BLaER1 (cell line): ENCODE measurements around the gene PCDHB11.
A peak's percentile ranks its signal among the peaks of the same experiment; 100 is the strongest.
"Not testable (repeated sequence)": the region's sequence is repeated elsewhere in the genome, so short reads cannot be mapped to it uniquely, and the experiment has no call there.

Experiments
- H3K27ac ChIP-seq: shearing (Covaris generic); formaldehyde crosslinking; 2 replicates; pipeline ENCODE4 v1.8.1; 2022
- H3K27me3 ChIP-seq: shearing (Covaris generic); formaldehyde crosslinking; 2 replicates; pipeline ENCODE4 v1.8.1; 2022
- H3K36me3 ChIP-seq: shearing (Covaris generic); formaldehyde crosslinking; 2 replicates; pipeline ENCODE4 v1.8.1; 2022
- H3K4me1 ChIP-seq: shearing (Covaris generic); formaldehyde crosslinking; 2 replicates; pipeline ENCODE4 v1.8.1; 2022
- H3K4me2 ChIP-seq: shearing (Covaris generic); formaldehyde crosslinking; 2 replicates; pipeline ENCODE4 v1.8.1; 2022
- H3K4me3 ChIP-seq: shearing (Covaris generic); formaldehyde crosslinking; 2 replicates; pipeline ENCODE4 v1.8.1; 2022
- H3K9ac ChIP-seq: shearing (Covaris generic); formaldehyde crosslinking; 2 replicates; pipeline ENCODE4 v1.8.1; 2022
- H3K9me3 ChIP-seq: shearing (Covaris generic); formaldehyde crosslinking; 2 replicates; pipeline ENCODE4 v1.8.1; 2022
- H4K20me1 ChIP-seq: shearing (Covaris generic); formaldehyde crosslinking; 2 replicates; pipeline ENCODE4 v1.8.1; 2022
- Cebpa-rat ChIP-seq: shearing (Covaris generic); IDR thresholded peaks from 2 replicates; pipeline ENCODE4 v1.8.1; 2022

PCDHB11 gene

DNA sequence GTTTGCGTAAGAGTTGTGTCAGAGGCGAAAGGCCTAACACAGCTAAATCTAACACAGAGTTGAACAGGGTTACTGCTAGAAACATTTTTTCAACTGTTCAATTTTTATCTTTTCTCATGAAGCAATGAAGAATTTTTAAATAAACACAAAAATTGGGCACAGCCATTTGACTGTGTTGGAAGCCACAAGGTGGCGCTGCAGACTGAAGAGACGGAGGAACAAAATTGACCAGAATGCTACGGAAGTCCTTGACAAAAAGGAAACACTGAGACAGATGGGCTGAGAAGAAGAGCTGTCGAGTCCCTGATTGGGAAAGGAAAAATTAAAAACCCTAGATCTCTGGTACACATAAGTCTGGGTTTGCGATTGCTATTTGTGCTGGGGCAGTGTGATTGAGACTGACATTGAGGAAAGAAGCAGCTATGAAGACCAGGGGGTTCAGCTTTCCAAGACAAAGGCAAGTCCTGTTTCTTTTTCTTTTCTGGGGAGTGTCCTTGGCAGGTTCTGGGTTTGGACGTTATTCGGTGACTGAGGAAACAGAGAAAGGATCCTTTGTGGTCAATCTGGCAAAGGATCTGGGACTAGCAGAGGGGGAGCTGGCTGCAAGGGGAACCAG is 12.4 kb upstream of the PCDHB11 start, which contains the start of gene PCDHB9:
PCDHB9 (plus strand) TSS at position 265 of the 616 bp plus-strand sequence; CDS start at position 423, 158 bp downstream.
- Histone ChIP-seq H3K27me3 (no peaks in the 10 kb centered on the region), H3K4me3 (peak within 1 kb of the TSS; percentile 57), H3K4me2 (no peak within 1 kb of the TSS), H4K20me1 (no peaks in the 10 kb centered on the region), H3K27ac (no peak within 1 kb of the TSS), H3K36me3 (no peaks in the 10 kb centered on the region), H3K9ac (no peak within 1 kb of the TSS), H3K9me3 (peaks cover 55% of the 10 kb centered on the region), H3K4me1 (no peaks in the 10 kb centered on the region)
- no peak for TF ChIP-seq Cebpa-rat

- H3K36me3 ChIP-seq, H3K4me3 ChIP-seq, H3K27ac ChIP-seq, H3K27me3 ChIP-seq, H4K20me1 ChIP-seq, H3K4me2 ChIP-seq, H3K4me1 ChIP-seq, H3K9ac ChIP-seq: not testable (repeated sequence)
- H3K9me3 ChIP-seq = peaks cover 54% of the 10 kb centered on the region
Measured at GRCh38 chr5:141188682-141189081, 10.7 kb upstream of the PCDHB11 start.

- H3K9me3 ChIP-seq = peaks cover 52% of the 10 kb centered on the region
- H3K9ac ChIP-seq, H3K27me3 ChIP-seq, H3K27ac ChIP-seq, H3K4me1 ChIP-seq, H3K36me3 ChIP-seq, H3K4me2 ChIP-seq, H3K4me3 ChIP-seq, H4K20me1 ChIP-seq: not testable (repeated sequence)
Measured at GRCh38 chr5:141189131-141189530, 10.3 kb upstream of the PCDHB11 start.

DNA sequence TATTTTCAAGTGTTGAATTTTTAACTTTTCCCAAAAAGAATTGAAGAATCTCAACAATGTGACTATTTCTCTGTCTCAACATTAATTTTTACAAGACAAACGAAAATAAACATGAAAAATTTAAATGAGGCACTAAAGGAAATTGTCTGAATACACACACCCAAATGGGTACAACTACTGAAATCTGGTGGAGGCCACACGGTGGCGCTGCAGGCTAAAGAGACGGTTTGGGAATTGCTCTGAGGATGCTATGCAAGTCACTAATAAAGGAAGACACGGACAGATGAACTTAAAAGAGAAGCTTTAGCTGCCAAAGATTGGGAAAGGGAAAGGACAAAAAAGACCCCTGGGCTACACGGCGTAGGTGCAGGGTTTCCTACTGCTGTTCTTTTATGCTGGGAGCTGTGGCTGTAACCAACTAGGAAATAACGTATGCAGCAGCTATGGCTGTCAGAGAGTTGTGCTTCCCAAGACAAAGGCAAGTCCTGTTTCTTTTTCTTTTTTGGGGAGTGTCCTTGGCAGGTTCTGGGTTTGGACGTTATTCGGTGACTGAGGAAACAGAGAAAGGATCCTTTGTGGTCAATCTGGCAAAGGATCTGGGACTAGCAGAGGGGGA is 7.2 kb upstream of the PCDHB11 start, which contains the start of gene PCDHB10:
PCDHB10 (plus strand) TSS at position 244 of the 616 bp plus-strand sequence; CDS start at position 444, 200 bp downstream.
- no peak for TF ChIP-seq Cebpa-rat
- Histone ChIP-seq H3K27me3 (no peaks in the 10 kb centered on the region), H3K4me1 (no peaks in the 10 kb centered on the region), H3K4me2 (no peak within 1 kb of the TSS), H3K27ac (no peak within 1 kb of the TSS), H3K4me3 (no peak within 1 kb of the TSS), H3K9ac (no peak within 1 kb of the TSS), H4K20me1 (no peaks in the 10 kb centered on the region), H3K36me3 (no peaks in the 10 kb centered on the region), H3K9me3 (peaks cover 61% of the 10 kb centered on the region)

DNA sequence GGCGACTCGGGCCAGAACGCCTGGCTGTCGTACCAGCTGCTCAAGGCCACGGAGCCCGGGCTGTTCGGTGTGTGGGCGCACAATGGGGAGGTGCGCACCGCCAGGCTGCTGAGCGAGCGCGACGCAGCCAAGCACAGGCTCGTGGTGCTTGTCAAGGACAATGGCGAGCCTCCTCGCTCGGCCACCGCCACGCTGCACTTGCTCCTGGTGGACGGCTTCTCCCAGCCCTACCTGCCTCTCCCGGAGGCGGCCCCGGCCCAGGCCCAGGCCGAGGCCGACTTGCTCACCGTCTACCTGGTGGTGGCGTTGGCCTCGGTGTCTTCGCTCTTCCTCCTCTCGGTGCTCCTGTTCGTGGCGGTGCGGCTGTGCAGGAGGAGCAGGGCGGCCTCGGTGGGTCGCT is 5.1 kb upstream of the PCDHB11 start:
- not testable (repeated sequence) for H3K9ac ChIP-seq, H4K20me1 ChIP-seq, H3K36me3 ChIP-seq, H3K27ac ChIP-seq, H3K27me3 ChIP-seq, H3K4me3 ChIP-seq, H3K4me2 ChIP-seq, H3K4me1 ChIP-seq
- H3K9me3 ChIP-seq = peaks cover 57% of the 10 kb centered on the region

- Histone ChIP-seq H3K9ac (no peak overlapping the region), H3K27ac (no peak overlapping the region), H3K4me2 (no peak overlapping the region), H3K36me3 (no peaks in the 10 kb centered on the region), H3K9me3 (peaks cover 68% of the 10 kb centered on the region), H4K20me1 (no peaks in the 10 kb centered on the region), H3K4me1 (no peaks in the 10 kb centered on the region), H3K27me3 (no peaks in the 10 kb centered on the region), H3K4me3 (no peak overlapping the region)
- TF ChIP-seq Cebpa-rat = no peak
Measured at GRCh38 chr5:141196363-141196762, 3.1 kb upstream of the PCDHB11 start.

GRCh38 chr5:141201126-141201525 is 1.7 kb downstream of the PCDHB11 start:
- not testable (repeated sequence) for H4K20me1 ChIP-seq, H3K27me3 ChIP-seq, H3K4me3 ChIP-seq, H3K4me1 ChIP-seq, H3K9ac ChIP-seq, H3K36me3 ChIP-seq, H3K4me2 ChIP-seq, H3K27ac ChIP-seq
- peaks cover 58% of the 10 kb centered on the region for H3K9me3 ChIP-seq

- not testable (repeated sequence) for H3K4me2 ChIP-seq, H3K4me1 ChIP-seq, H4K20me1 ChIP-seq, H3K9ac ChIP-seq, H3K27ac ChIP-seq, H3K36me3 ChIP-seq, H3K27me3 ChIP-seq, H3K4me3 ChIP-seq
- H3K9me3 ChIP-seq = peaks cover 53% of the 10 kb centered on the region
Measured at GRCh38 chr5:141201646-141202045, 2.2 kb downstream of the PCDHB11 start.

DNA sequence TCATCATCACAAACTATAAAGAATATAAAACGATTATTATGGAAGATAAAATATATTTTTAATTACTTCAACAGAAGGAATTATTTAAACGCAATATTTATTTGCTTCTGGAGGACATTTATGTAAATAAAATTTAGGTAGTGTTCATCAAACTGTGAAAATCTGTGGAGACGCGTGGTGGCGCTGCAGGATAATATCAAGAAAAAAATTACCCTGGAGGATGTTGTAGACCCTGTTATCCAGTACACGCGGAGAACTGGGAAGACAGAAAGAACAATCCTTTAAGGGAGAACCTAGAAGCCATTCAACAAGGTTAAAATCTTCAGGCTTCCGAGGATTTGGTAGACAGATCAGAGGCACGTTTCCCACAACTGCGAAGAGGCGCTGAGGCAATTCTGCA is 9.1 kb downstream of the PCDHB11 start, which contains the start of gene PCDHB12:
PCDHB12 (plus strand) TSS at position 242 of the 400 bp plus-strand sequence. CDS start 189 bp downstream, outside the sequence.
- Histone ChIP-seq H3K27me3 (no peaks in the 10 kb centered on the region), H3K4me3 (no peak within 1 kb of the TSS), H3K9ac (no peak within 1 kb of the TSS), H4K20me1 (no peaks in the 10 kb centered on the region), H3K27ac (no peak within 1 kb of the TSS), H3K36me3 (no peaks in the 10 kb centered on the region), H3K9me3 (peaks cover 26% of the 10 kb centered on the region), H3K4me1 (no peaks in the 10 kb centered on the region), H3K4me2 (no peak within 1 kb of the TSS)
- TF ChIP-seq Cebpa-rat = no peak

DNA sequence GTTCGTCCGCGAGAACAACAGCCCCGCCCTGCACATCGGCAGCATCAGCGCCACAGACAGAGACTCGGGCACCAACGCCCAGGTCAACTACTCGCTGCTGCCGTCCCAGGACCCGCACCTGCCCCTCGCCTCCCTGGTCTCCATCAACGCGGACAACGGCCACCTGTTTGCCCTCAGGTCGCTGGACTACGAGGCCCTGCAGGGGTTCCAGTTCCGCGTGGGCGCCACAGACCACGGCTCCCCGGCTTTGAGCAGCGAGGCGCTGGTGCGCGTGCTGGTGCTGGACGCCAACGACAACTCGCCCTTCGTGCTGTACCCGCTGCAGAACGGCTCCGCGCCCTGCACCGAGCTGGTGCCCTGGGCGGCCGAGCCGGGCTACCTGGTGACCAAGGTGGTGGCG is 10.9 kb downstream of the PCDHB11 start:
- H3K9ac ChIP-seq, H3K27me3 ChIP-seq, H3K36me3 ChIP-seq, H4K20me1 ChIP-seq, H3K4me2 ChIP-seq, H3K4me3 ChIP-seq, H3K4me1 ChIP-seq, H3K27ac ChIP-seq: not testable (repeated sequence)
- H3K9me3 ChIP-seq = peaks cover 35% of the 10 kb centered on the region

GRCh38 chr5:141210849-141211248 is 11.4 kb downstream of the PCDHB11 start:
- H3K27ac ChIP-seq, H3K4me3 ChIP-seq, H3K4me2 ChIP-seq, H3K9ac ChIP-seq, H3K27me3 ChIP-seq, H3K36me3 ChIP-seq, H4K20me1 ChIP-seq, H3K4me1 ChIP-seq: not testable (repeated sequence)
- H3K9me3 ChIP-seq = peaks cover 39% of the 10 kb centered on the region

DNA sequence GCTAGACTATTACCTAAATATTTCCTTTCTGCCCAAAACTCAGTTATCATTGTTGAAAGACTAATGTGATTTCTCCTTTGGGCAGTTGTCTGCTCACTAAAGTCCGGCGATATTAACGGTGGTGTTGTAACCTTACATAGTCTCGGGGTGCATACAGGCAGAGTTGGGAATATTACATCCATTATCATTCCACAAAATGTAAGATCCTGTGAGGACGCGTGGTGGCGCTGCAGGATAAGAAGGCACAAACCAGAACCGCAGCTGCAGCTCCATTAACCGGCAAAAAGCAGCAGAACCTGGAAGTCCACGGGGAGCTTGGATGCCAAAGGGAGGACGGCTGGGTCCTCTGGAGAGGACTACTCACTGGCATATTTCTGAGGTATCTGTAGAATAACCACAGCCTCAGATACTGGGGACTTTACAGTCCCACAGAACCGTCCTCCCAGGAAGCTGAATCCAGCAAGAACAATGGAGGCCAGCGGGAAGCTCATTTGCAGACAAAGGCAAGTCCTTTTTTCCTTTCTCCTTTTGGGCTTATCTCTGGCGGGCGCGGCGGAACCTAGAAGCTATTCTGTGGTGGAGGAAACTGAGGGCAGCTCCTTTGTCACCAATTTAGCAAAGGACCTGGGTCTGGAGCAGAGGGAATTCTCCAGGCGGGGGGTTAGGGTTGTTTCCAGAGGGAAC is 14.4 kb downstream of the PCDHB11 start, which contains the start of gene PCDHB13:
PCDHB13 (plus strand) TSS at position 264 of the 684 bp plus-strand sequence; CDS start at position 469, 205 bp downstream.
- not testable (repeated sequence) for H3K9ac ChIP-seq, H3K27me3 ChIP-seq, H3K27ac ChIP-seq, H3K4me2 ChIP-seq, H3K4me1 ChIP-seq, H3K36me3 ChIP-seq, H4K20me1 ChIP-seq, H3K4me3 ChIP-seq
- peaks cover 46% of the 10 kb centered on the region for H3K9me3 ChIP-seq

GRCh38 chr5:141214583-141214982 is 15.2 kb downstream of the PCDHB11 start:
- H3K27ac ChIP-seq, H3K9ac ChIP-seq, H3K4me3 ChIP-seq, H3K27me3 ChIP-seq, H3K36me3 ChIP-seq, H3K4me1 ChIP-seq, H4K20me1 ChIP-seq, H3K4me2 ChIP-seq: not testable (repeated sequence)
- peaks cover 43% of the 10 kb centered on the region for H3K9me3 ChIP-seq

GRCh38 chr5:141215504-141215903 is 16.1 kb downstream of the PCDHB11 start:
- not testable (repeated sequence) for H3K9ac ChIP-seq, H3K27me3 ChIP-seq, H3K36me3 ChIP-seq, H3K4me1 ChIP-seq, H3K27ac ChIP-seq, H3K4me2 ChIP-seq, H3K4me3 ChIP-seq, H4K20me1 ChIP-seq
- H3K9me3 ChIP-seq = peaks cover 34% of the 10 kb centered on the region
